IMR-90 (cell line): ENCODE measurements around the gene MCF2L. TPM values are rescaled to one million over a fixed set of nuclear protein-coding genes. Genes with fewer than 3 reads are reported as not detected.

ENCODE experiments used
- ATAC-seq: fragments of 200-7000 bp; cut with Tn5 transposase; 2 replicates; pipeline ENCODE4 v1.9.1; 2020; ENCODE audit warnings: low read depth, mild to moderate bottlenecking, moderate library complexity
- BruUV-seq: library from RNA; stranded (reverse); fragments of 400-500 nt; replicated peaks from 2 replicates; lab custom pipeline; 2021; lab: Mats Ljungman, UMichigan
- CTCF ChIA-PET: fragments of 300-600 bp; formaldehyde crosslinking; extraction: SDS; loops from one replicate; lab custom pipeline; 2021; ENCODE audit warnings: antibody characterized with exemption; lab: Yijun Ruan, JAX
- POLR2A ChIA-PET: fragments of 300-600 bp; sonication (Branson Sonifier 250); formaldehyde crosslinking; loops from one replicate; lab custom pipeline; 2022; ENCODE audit warnings: antibody characterized with exemption; ENCODE audit not compliant: unreplicated experiment; lab: Charles Lee
- DNase-seq: peaks from one replicate; pipeline ENCODE4 v3.0.0; 2013
- H2AFZ ChIP-seq: replicated peaks from 2 replicates; pipeline ENCODE3; 2013; ENCODE audit warnings: low read length, mild to moderate bottlenecking; ENCODE audit not compliant: poor library complexity
- H2AK5ac ChIP-seq: 2 replicates; pipeline ENCODE4 v1.6.1; 2013; ENCODE audit warnings: low read depth, low read length, inconsistent platforms
- H2AK9ac ChIP-seq: replicated peaks from 2 replicates; pipeline ENCODE3; 2013; ENCODE audit warnings: mild to moderate bottlenecking, low read depth, low read length, moderate library complexity; ENCODE audit not compliant: poor library complexity
- H2BK120ac ChIP-seq: 2 replicates; pipeline ENCODE4 v1.6.1; 2013; ENCODE audit warnings: low read depth, low read length, inconsistent platforms
- H2BK15ac ChIP-seq: 3 replicates; pipeline ENCODE4 v1.6.1; 2013; ENCODE audit warnings: low read depth, low read length, inconsistent platforms
- H2BK20ac ChIP-seq: 2 replicates; pipeline ENCODE4 v1.6.1; 2013; ENCODE audit warnings: low read depth, mild to moderate bottlenecking, inconsistent platforms, low read length, moderate library complexity
- H2BK5ac ChIP-seq: 2 replicates; pipeline ENCODE4 v1.6.1; 2013; ENCODE audit warnings: mild to moderate bottlenecking, low read depth, low read length, inconsistent platforms; ENCODE audit not compliant: poor library complexity, severe bottlenecking
- H3K14ac ChIP-seq: replicated peaks from 2 replicates; pipeline ENCODE4 v1.6.1; 2013; ENCODE audit warnings: low read depth, low read length, inconsistent platforms
- H3K18ac ChIP-seq: 2 replicates; pipeline ENCODE4 v1.6.1; 2013; ENCODE audit warnings: low read depth, low read length, control low read depth
- H3K23ac ChIP-seq: 2 replicates; pipeline ENCODE4 v1.6.1; 2013; ENCODE audit warnings: low read depth, low read length, inconsistent platforms
- H3K27ac ChIP-seq: 2 replicates; pipeline ENCODE4 v1.5.1; 2013; ENCODE audit warnings: mild to moderate bottlenecking, control low read depth, low read length; ENCODE audit not compliant: insufficient read depth
- H3K27me3 ChIP-seq: 2 replicates; pipeline ENCODE4 v1.6.1; 2013; ENCODE audit warnings: low read length; ENCODE audit not compliant: control insufficient read depth, insufficient read depth
- H3K36me3 ChIP-seq: 2 replicates; pipeline ENCODE4 v1.6.1; 2013; ENCODE audit warnings: low read length, mixed read lengths; ENCODE audit not compliant: control insufficient read depth, insufficient read depth
- H3K4ac ChIP-seq: 2 replicates; pipeline ENCODE4 v1.6.1; 2013; ENCODE audit warnings: low read depth, low read length, inconsistent platforms
- H3K4me1 ChIP-seq: 2 replicates; pipeline ENCODE4 v1.6.1; 2013; ENCODE audit warnings: low read length, mixed read lengths; ENCODE audit not compliant: control insufficient read depth, insufficient read depth
- H3K4me2 ChIP-seq: 2 replicates; pipeline ENCODE4 v1.6.1; 2013; ENCODE audit warnings: low read depth, mild to moderate bottlenecking, control low read depth, low read length, moderate library complexity
- H3K4me3 ChIP-seq: 2 replicates; pipeline ENCODE4 v1.5.1; 2013; ENCODE audit warnings: low read depth, mild to moderate bottlenecking, control low read depth, low read length, moderate library complexity; ENCODE audit not compliant: insufficient read depth
- H3K56ac ChIP-seq: 2 replicates; pipeline ENCODE4 v1.6.1; 2013; ENCODE audit warnings: low read length, inconsistent platforms; ENCODE audit not compliant: insufficient read depth; ENCODE audit errors: extremely low read depth
- H3K79me1 ChIP-seq, 2 experiments: 2 replicates each; pipeline ENCODE4 v1.6.1; 2013; ENCODE audit warnings: low read length in 2 of 2, inconsistent platforms in 1 of 2, low read depth in 1 of 2
- H3K9ac ChIP-seq: 2 replicates; pipeline ENCODE4 v1.6.1; 2013; ENCODE audit warnings: low read depth, low read length, control low read depth
- H3K9me1 ChIP-seq: 2 replicates; pipeline ENCODE4 v1.6.1; 2013; ENCODE audit warnings: low read length, inconsistent platforms; ENCODE audit not compliant: insufficient read depth
- H3K9me3 ChIP-seq: 2 replicates; pipeline ENCODE4 v1.6.1; 2013; ENCODE audit warnings: low read length; ENCODE audit not compliant: control insufficient read depth, insufficient read depth
- H4K20me1 ChIP-seq: 2 replicates; pipeline ENCODE4 v1.6.1; 2013; ENCODE audit warnings: low read length, inconsistent platforms; ENCODE audit not compliant: insufficient read depth
- H4K5ac ChIP-seq: 2 replicates; pipeline ENCODE4 v1.6.1; 2013; ENCODE audit warnings: mild to moderate bottlenecking, low read depth, low read length, control low read depth
- H4K8ac ChIP-seq, 2 experiments: 2 replicates each; pipeline ENCODE4 v1.6.1; 2013; ENCODE audit warnings: low read depth in 2 of 2, low read length in 2 of 2, control low read depth in 1 of 2, inconsistent platforms in 1 of 2
- H4K91ac ChIP-seq: 2 replicates; pipeline ENCODE4 v1.6.1; 2013; ENCODE audit warnings: low read depth, low read length, inconsistent platforms; ENCODE audit not compliant: insufficient read depth
- BHLHE40 ChIP-seq: fragments of 150-350 bp; IDR thresholded peaks from 2 replicates; pipeline ENCODE4 v1.6.1; 2016; ENCODE audit warnings: mild to moderate bottlenecking, low read depth, low read length
- CEBPB ChIP-seq: IDR thresholded peaks from 2 replicates; pipeline ENCODE4 v1.6.1; 2012; ENCODE audit warnings: low read depth, low read length, improper control_type of control experiment
- CHD1 ChIP-seq: IDR thresholded peaks from 2 replicates; pipeline ENCODE4 v1.6.1; 2012; ENCODE audit warnings: low read depth, low read length, improper control_type of control experiment
- CTCF ChIP-seq: conservative IDR thresholded peaks from 2 replicates; pipeline ENCODE4 v1.5.1; 2012; ENCODE audit warnings: mild to moderate bottlenecking, low read depth, low read length, improper control_type of control experiment
- ELK1 ChIP-seq: fragments of 150-350 bp; IDR thresholded peaks from 2 replicates; pipeline ENCODE4 v1.6.1; 2016; ENCODE audit warnings: low read depth, mild to moderate bottlenecking, low read length, moderate library complexity, borderline replicate concordance
- FOS ChIP-seq: fragments of 150-350 bp; IDR thresholded peaks from 2 replicates; pipeline ENCODE4 v1.6.1; 2016; ENCODE audit warnings: low read depth, low read length
- MAFK ChIP-seq: IDR thresholded peaks from 2 replicates; pipeline ENCODE4 v1.6.1; 2012; ENCODE audit warnings: low read depth, low read length, improper control_type of control experiment
- MAZ ChIP-seq: IDR thresholded peaks from 2 replicates; pipeline ENCODE4 v1.6.1; 2012; ENCODE audit warnings: low read depth, mild to moderate bottlenecking, low read length, improper control_type of control experiment, moderate library complexity, borderline replicate concordance
- MXI1 ChIP-seq: IDR thresholded peaks from 2 replicates; pipeline ENCODE4 v1.6.1; 2012; ENCODE audit warnings: low read depth, mild to moderate bottlenecking, low read length, moderate library complexity, borderline replicate concordance
- NFE2L2 ChIP-seq: fragments of 150-350 bp; IDR thresholded peaks from 2 replicates; pipeline ENCODE4 v1.6.1; 2016; ENCODE audit warnings: low read depth, mild to moderate bottlenecking, low read length
- POLR2A ChIP-seq: IDR thresholded peaks from 2 replicates; pipeline ENCODE4 v1.6.1; 2012; ENCODE audit warnings: mild to moderate bottlenecking, low read depth, low read length
- RAD21 ChIP-seq: IDR thresholded peaks from 2 replicates; pipeline ENCODE4 v1.6.1; 2012; ENCODE audit warnings: low read length, improper control_type of control experiment
- RCOR1 ChIP-seq: IDR thresholded peaks from 2 replicates; pipeline ENCODE4 v1.6.1; 2012; ENCODE audit warnings: mild to moderate bottlenecking, low read length, improper control_type of control experiment; ENCODE audit not compliant: insufficient replicate concordance
- RFX5 ChIP-seq: IDR thresholded peaks from 2 replicates; pipeline ENCODE4 v1.8.0; 2012; ENCODE audit warnings: low read depth, mild to moderate bottlenecking, low read length, moderate library complexity
- SMC3 ChIP-seq: fragments of 150-350 bp; IDR thresholded peaks from 2 replicates; pipeline ENCODE4 v1.6.1; 2016; ENCODE audit warnings: low read depth, mild to moderate bottlenecking, antibody characterized with exemption, low read length, moderate library complexity
- USF2 ChIP-seq: fragments of 150-350 bp; IDR thresholded peaks from 2 replicates; pipeline ENCODE4 v1.6.1; 2017; ENCODE audit warnings: mild to moderate bottlenecking, antibody characterized with exemption, low read length, low read depth
- WGBS, 2 experiments: methylation state at CpG; one replicate each; pipeline versions ENCODE4 v1.1.5 to v1.1.7; 2013; ENCODE audit warnings: missing lambda C conversion rate in 2 of 2; ENCODE audit not compliant: insufficient read length in 1 of 2; ENCODE audit errors: extremely low coverage in 2 of 2; 5-methylcytosine and 5-hydroxymethylcytosine counted together
- dilution Hi-C: fragments of 300-500 bp; cut with HindIII; formaldehyde crosslinking; loops from one replicate; pipeline ENCODE4 v1.14.3; 2018; ENCODE audit warnings: low sequenced_read_pairs; ENCODE audit not compliant: unreplicated experiment
- in situ Hi-C: fragments of 300-500 bp; cut with MboI; formaldehyde crosslinking; loops from 3 replicates; pipeline ENCODE4 v1.14.3; 2019; ENCODE audit warnings: low sequenced_read_pairs, inconsistent platforms, mixed read lengths
- intact Hi-C: fragments of 100-400 bp; cut with micrococcal nuclease; formaldehyde crosslinking; loops from 2 replicates; pipeline ENCODE4 v1.10.0; 2022
- polyA plus RNA-seq, 3 experiments: library from polyadenylated mRNA; depleted of rRNA; stranded (reverse); fragments of >200 nt; gene quantifications; 2 replicates each; pipeline ENCODE4 v1.2.3, GENCODE V29; 2012; ENCODE audit warnings: low replicate concordance in 1 of 3
- total RNA-seq: library from RNA; depleted of rRNA; stranded (reverse); fragments of >200 nt; gene quantifications from 2 replicates; pipeline ENCODE4 v1.2.3, GENCODE V29; 2012

The MCF2L gene
- total and polyA plus RNA-seq, 2 of the 4 experiments (the other 2 are of a cell fraction), result 0.18 TPM; not detected in 1

- TF ChIP-seq USF2, result no peak
- TF ChIP-seq FOS, result no peak
- no peak for TF ChIP-seq NFE2L2
- no peak for TF ChIP-seq MXI1
- no peak for TF ChIP-seq RCOR1
- TF ChIP-seq MAZ, result no peak
- no peak for TF ChIP-seq CEBPB
- no peak for TF ChIP-seq POLR2A
- TF ChIP-seq CHD1, result no peak
- no peak for TF ChIP-seq SMC3
- TF ChIP-seq ELK1, result no peak
- no peak for TF ChIP-seq RFX5
- no peak for TF ChIP-seq BHLHE40
- no peak for TF ChIP-seq MAFK
- TF ChIP-seq RAD21, result no peak
- no peak for TF ChIP-seq CTCF
- in situ Hi-C loops, result no loop called here
- Histone ChIP-seq H3K4me2 (no peak overlapping the region), H2AFZ (no peak overlapping the region), H4K20me1 (no peaks in the 10 kb centered on the region), H2BK120ac (no peak overlapping the region), H3K4ac (no peak overlapping the region), H3K79me1 (no peaks in the 10 kb centered on the region), H3K4me3 (no peak overlapping the region), H2AK9ac (no peak overlapping the region), H4K8ac (no peak overlapping the region), H3K18ac (no peak overlapping the region), H3K14ac (no peak overlapping the region), H3K9ac (no peak overlapping the region), H2BK15ac (no peak overlapping the region), H3K23ac (no peak overlapping the region), H3K4me1 (no peaks in the 10 kb centered on the region), H3K36me3 (no peaks in the 10 kb centered on the region), H3K27ac (no peak overlapping the region), H4K91ac (no peak overlapping the region), H3K9me1 (no peaks in the 10 kb centered on the region), H2AK5ac (no peak overlapping the region), H2BK20ac (no peak overlapping the region), H3K9me3 (no peaks in the 10 kb centered on the region), H2BK5ac (no peak overlapping the region), H3K56ac (no peak overlapping the region), H3K27me3 (peaks cover 42% of the 10 kb centered on the region), H4K5ac (no peak overlapping the region)
- dilution Hi-C loops, result no loop called here
- CTCF ChIA-PET, result no interaction called here
- no CpG with 5 or more reads among the region's 11 CpGs for WGBS, 2 experiments
- intact Hi-C loops, result no loop called here
- ATAC-seq (no peak), DNase-seq (no peak)
- BruUV-seq, result no TSS peak
- POLR2A ChIA-PET, result no interaction called here
Observed at GRCh38 chr13:113041293-113041690, 72.3 kb downstream of the MCF2L start.
